T-helper 1 cell treated with Interleukin-12 subunit alpha and Interleukin-12 subunit beta and Interleukin-4 antibody, amounts not matched to agents 30 μg/mL and 1 μg/mL, for 36 hours (primary cell): Measurements from ENCODE around the gene NRDC.

Source experiments
- H3K27ac Mint-ChIP-seq: one replicate; pipeline ENCODE4 v1.8.0; 2021; ENCODE audit warnings: mild to moderate bottlenecking, mixed read lengths
- H3K27me3 Mint-ChIP-seq: one replicate; pipeline ENCODE4 v1.8.0; 2021; ENCODE audit warnings: low read depth, mixed read lengths
- H3K36me3 Mint-ChIP-seq: one replicate; pipeline ENCODE4 v1.8.0; 2021; ENCODE audit warnings: low read depth, mixed read lengths
- H3K4me1 Mint-ChIP-seq: one replicate; pipeline ENCODE4 v1.8.0; 2021; ENCODE audit warnings: low read depth, mixed read lengths
- H3K4me3 Mint-ChIP-seq: one replicate; pipeline ENCODE4 v1.8.0; 2021; ENCODE audit warnings: mild to moderate bottlenecking, moderate library complexity, mixed read lengths
- H3K9me3 Mint-ChIP-seq: one replicate; pipeline ENCODE4 v1.8.0; 2021; ENCODE audit warnings: mixed read lengths

Gene NRDC

DNA sequence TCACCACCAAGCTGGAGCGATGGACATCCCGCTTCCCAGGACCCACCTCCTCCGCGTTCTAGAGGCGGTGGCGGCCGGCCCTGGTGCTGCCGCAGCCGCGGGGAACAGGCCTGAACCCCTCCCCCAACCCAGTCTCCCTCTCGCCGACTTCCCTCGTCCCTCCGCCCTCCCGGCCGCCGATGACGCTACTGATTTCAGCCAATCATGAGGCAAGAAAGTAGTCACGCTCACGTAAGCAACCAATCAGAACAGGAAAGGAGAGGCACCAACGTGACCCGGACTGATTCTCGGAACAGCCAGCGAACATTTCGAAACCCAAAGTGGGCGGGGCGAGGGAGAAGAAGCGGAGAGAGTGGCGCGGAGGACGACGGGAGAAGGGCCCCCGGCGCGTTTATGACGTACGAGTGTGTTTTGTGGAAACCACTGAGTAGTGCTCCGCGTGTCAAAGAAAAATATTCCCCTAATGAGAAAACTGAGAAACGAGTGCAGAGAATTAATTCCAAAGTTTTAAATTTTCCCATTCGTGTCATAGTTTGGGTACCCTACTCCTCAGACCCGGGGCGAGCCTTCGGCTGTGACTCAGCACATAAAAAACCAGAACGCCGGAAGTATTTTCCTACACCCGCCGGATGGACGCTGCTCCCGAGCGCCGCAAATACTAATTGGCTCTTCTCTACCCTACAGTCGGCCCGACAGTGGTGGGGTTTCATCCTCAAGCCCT, at the start of gene NRDC:
TSS of gene NRDC (minus strand) at position 112 of the 721 bp plus-strand sequence. CDS start 112 bp downstream, outside the sequence.
- Mint-ChIP-seq H3K27me3 (peaks cover 12% of the 10 kb centered on the region), H3K9me3 (no peaks in the 10 kb centered on the region), H3K36me3 (peaks cover 8% of the 10 kb centered on the region), H3K4me3 (no peak within 1 kb of the TSS), H3K27ac (no peak within 1 kb of the TSS), H3K4me1 (peaks cover 26% of the 10 kb centered on the region)

- no peak overlapping the region for H3K27ac Mint-ChIP-seq
- no peaks in the 10 kb centered on the region for H3K4me1 Mint-ChIP-seq
- peaks cover 4% of the 10 kb centered on the region for H3K27me3 Mint-ChIP-seq
- H3K9me3 Mint-ChIP-seq: no peaks in the 10 kb centered on the region
- H3K36me3 Mint-ChIP-seq: no peaks in the 10 kb centered on the region
- no peak overlapping the region for H3K4me3 Mint-ChIP-seq
These were observed 48.5 kb upstream of the NRDC start for GRCh38 chr1:51927029-51927428.

- Mint-ChIP-seq H3K4me1 (no peaks in the 10 kb centered on the region), H3K36me3 (no peaks in the 10 kb centered on the region), H3K27ac (no peak overlapping the region), H3K4me3 (no peak overlapping the region), H3K27me3 (peaks cover 6% of the 10 kb centered on the region), H3K9me3 (no peaks in the 10 kb centered on the region)
These were observed 47.8 kb upstream of the NRDC start for GRCh38 chr1:51926171-51926812.

DNA sequence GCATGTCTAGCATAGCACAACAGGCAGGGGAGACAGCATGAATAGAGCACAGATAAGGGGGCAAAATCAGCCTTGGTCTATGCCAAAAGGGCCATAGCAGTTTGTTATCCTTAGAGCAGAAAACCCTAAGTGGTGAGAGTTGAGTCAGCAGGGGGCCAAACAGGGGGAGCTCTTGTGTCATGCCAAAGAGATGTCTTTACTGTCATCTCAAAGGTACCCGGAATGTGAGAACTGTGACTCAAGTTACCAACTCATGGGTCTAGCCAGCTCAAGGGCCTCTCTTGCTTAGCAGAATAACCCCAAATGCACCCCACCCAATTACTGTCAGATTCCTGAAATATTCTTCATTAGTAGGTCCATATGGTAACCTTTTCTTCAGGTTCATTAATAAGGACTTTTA, 45.9 kb upstream of the NRDC start:
- H3K9me3 Mint-ChIP-seq: no peaks in the 10 kb centered on the region
- no peak overlapping the region for H3K4me3 Mint-ChIP-seq
- H3K36me3 Mint-ChIP-seq: no peaks in the 10 kb centered on the region
- no peaks in the 10 kb centered on the region for H3K4me1 Mint-ChIP-seq
- H3K27me3 Mint-ChIP-seq: peaks cover 15% of the 10 kb centered on the region
- no peak overlapping the region for H3K27ac Mint-ChIP-seq

DNA sequence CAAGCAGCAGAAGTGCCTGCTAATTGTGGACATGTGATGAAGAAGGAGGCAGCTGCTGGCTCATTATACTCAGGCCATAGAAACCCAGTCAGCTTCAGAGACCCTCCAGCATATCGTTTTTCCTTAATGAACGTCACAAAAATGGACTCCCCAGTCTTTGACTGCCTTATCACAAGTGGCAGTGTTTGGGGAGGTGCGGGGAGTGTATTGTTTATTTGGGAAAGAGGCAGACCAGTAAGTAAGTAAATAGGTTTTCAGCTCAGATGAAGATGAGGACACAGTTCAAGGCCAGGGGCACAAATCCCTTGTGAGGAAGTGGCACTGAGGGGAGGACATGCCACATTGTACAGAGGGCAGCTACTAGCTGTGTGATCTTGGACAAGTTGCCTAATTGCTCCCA, 43.5 kb upstream of the NRDC start:
- no peak overlapping the region for H3K27ac Mint-ChIP-seq
- no peaks in the 10 kb centered on the region for H3K36me3 Mint-ChIP-seq
- H3K4me1 Mint-ChIP-seq: no peaks in the 10 kb centered on the region
- H3K27me3 Mint-ChIP-seq: peaks cover 18% of the 10 kb centered on the region
- no peaks in the 10 kb centered on the region for H3K9me3 Mint-ChIP-seq
- H3K4me3 Mint-ChIP-seq: no peak overlapping the region

- Mint-ChIP-seq H3K36me3 (no peaks in the 10 kb centered on the region), H3K27me3 (peaks cover 20% of the 10 kb centered on the region), H3K4me3 (no peak overlapping the region)
These were observed 41.6 kb upstream of the NRDC start for GRCh38 chr1:51920130-51920529.

DNA sequence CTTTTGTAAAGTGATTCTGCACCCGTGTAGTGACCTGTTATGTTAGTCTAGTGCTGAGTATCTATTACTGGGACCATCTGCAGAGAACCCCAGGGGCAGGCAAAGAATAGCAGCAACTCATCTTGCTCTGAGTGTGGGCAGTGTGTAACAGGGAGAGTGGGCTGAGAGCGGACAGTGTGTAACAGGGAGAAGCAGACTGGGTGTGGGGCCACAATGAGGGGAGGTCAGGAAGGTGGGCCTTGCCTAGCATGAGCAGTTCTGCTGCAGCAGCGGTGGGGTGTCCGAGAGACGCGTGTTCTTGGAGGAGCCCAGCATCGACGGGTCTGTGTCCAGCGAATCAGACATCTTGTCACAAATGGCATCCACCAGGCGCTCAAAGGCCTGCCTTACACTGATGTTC, 41.2 kb upstream of the NRDC start:
- Mint-ChIP-seq H3K9me3 (no peaks in the 10 kb centered on the region), H3K4me3 (no peak overlapping the region), H3K36me3 (no peaks in the 10 kb centered on the region), H3K27ac (no peak overlapping the region), H3K4me1 (no peaks in the 10 kb centered on the region), H3K27me3 (peaks cover 20% of the 10 kb centered on the region)

More at GRCh38 chr1:51920130-51920529, 41.6 kb upstream of the NRDC start:
- no peaks in the 10 kb centered on the region for H3K9me3 Mint-ChIP-seq
- H3K4me1 Mint-ChIP-seq: no peaks in the 10 kb centered on the region
- no peak overlapping the region for H3K27ac Mint-ChIP-seq

DNA sequence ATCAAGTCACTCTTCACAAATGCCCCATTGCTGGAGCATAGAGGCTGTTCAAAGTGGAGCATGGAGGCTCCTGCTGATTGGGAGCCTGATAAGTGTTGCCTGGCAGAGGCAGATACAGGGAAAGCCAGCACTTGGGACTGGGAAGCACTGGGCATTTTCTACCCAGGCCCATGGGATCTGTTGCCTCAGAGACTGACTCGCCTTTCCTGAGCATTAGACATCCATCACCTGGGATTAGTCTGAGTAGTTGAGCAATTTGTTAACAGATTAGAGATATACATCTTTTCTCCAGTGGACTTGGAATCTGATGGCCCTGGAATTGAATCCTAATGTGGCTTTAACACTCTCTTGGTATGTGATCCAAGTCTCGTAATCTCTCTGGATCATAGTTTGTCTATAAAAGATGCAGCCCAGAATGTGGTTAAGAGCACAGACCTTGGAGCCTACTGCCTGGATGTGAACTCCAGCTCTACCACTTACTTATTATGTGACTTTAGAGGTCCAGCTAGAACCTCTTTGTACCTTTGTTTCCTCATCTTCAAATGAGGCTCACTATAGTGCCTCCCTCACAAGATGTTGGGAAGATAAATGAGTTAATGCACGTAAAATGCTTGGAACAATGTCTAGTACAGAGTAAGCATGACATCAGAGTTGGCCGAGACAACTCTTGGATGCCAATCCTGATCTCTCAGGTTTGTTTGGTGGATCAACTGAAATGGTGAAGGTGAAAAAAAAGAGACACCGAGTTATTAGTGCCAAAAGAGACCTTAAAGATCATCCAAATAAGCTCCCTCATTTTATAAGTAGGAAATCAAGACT, 38.3 kb upstream of the NRDC start:
- Mint-ChIP-seq H3K9me3 (no peaks in the 10 kb centered on the region), H3K36me3 (no peaks in the 10 kb centered on the region), H3K4me1 (no peaks in the 10 kb centered on the region), H3K27ac (no peak overlapping the region), H3K27me3 (peaks cover 28% of the 10 kb centered on the region), H3K4me3 (no peak overlapping the region)

DNA sequence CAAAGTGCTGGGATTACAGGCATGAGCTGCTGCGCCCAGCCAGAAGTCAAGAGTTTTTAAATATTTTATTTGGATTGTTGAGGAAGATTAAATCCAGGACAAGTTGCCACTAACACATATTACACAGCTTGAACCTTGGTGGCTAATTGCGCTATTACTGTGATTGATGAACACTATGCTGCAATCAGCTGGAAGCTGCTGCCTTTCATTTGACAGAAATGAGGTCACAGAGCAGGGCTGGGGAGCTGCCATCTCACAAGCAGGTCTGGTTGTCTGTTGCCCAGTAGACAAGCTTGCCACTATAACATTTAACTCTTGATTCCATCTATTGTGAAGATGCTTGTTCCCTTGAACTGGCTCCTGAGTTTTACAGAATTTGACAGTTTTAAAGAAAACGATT, 37.4 kb upstream of the NRDC start:
- H3K27me3 Mint-ChIP-seq: peaks cover 22% of the 10 kb centered on the region
- H3K27ac Mint-ChIP-seq: no peak overlapping the region
- no peaks in the 10 kb centered on the region for H3K36me3 Mint-ChIP-seq
- no peak overlapping the region for H3K4me3 Mint-ChIP-seq
- H3K9me3 Mint-ChIP-seq: no peaks in the 10 kb centered on the region
- H3K4me1 Mint-ChIP-seq: no peaks in the 10 kb centered on the region

- no peaks in the 10 kb centered on the region for H3K36me3 Mint-ChIP-seq
- H3K4me3 Mint-ChIP-seq: no peak overlapping the region
- peaks cover 17% of the 10 kb centered on the region for H3K27me3 Mint-ChIP-seq
- H3K9me3 Mint-ChIP-seq: no peaks in the 10 kb centered on the region
- H3K4me1 Mint-ChIP-seq: no peaks in the 10 kb centered on the region
- no peak overlapping the region for H3K27ac Mint-ChIP-seq
These were observed 34.4 kb upstream of the NRDC start for GRCh38 chr1:51912881-51913280.

DNA sequence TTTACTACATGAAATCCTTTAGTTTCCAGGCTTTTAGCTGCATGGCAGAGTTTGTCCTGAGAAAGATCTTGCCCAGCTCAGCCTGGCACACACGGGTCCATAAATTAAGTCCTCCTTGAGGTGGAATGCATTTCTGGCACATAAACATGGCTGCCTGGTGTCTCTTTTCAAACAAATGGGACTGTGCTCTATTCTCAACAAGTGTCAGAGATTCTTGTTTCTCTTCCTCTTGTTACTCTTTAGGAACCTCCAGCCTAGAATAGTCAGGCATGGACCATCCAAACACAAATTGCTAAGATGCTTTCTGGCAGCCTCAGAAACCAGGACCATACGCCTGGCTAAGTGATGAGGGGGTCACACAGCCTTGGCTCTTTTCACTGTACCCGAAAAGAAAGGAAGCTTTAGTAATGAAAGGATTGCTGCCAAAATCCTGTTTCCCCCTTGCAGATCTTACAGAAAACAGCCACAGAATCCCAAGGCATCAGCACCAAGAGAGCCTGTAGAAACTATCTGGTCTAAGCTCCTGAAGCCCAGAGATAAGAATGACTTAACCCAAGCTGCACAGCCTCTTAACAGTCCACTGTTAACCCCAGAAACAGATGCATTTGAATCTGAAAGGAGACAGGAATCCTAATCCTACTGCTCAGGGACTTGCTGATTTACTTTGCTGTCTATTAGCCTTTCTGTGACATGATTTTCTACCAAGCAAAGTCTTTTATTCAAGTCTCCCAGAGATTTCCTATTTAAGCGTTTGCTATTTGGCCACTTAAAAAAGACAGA, 31.9 kb upstream of the NRDC start:
- no peak overlapping the region for H3K27ac Mint-ChIP-seq
- peaks cover 2% of the 10 kb centered on the region for H3K4me1 Mint-ChIP-seq
- peaks cover 12% of the 10 kb centered on the region for H3K27me3 Mint-ChIP-seq
- H3K4me3 Mint-ChIP-seq: no peak overlapping the region
- no peaks in the 10 kb centered on the region for H3K36me3 Mint-ChIP-seq
- H3K9me3 Mint-ChIP-seq: no peaks in the 10 kb centered on the region

- Mint-ChIP-seq H3K27ac (no peak overlapping the region), H3K27me3 (peaks cover 9% of the 10 kb centered on the region), H3K36me3 (no peaks in the 10 kb centered on the region), H3K4me3 (no peak overlapping the region), H3K9me3 (no peaks in the 10 kb centered on the region), H3K4me1 (peaks cover 2% of the 10 kb centered on the region)
These were observed 30.0 kb upstream of the NRDC start for GRCh38 chr1:51908499-51908898.

- Mint-ChIP-seq H3K4me3 (no peak overlapping the region), H3K4me1 (peaks cover 2% of the 10 kb centered on the region), H3K27ac (no peak overlapping the region), H3K27me3 (peaks cover 5% of the 10 kb centered on the region), H3K36me3 (no peaks in the 10 kb centered on the region), H3K9me3 (no peaks in the 10 kb centered on the region)
These were observed 28.7 kb upstream of the NRDC start for GRCh38 chr1:51907079-51907702.
